HG02943 (cell line): ENCODE measurements around the gene KBTBD12.

Experiments
- ATAC-seq: cut with Tn5 transposase; IDR thresholded peaks from one replicate; pipeline ENCODE4 v1.9.1; 2021; ENCODE audit warnings: mild to moderate bottlenecking, low read depth, moderate library complexity; ENCODE audit not compliant: unreplicated experiment

Gene KBTBD12

DNA sequence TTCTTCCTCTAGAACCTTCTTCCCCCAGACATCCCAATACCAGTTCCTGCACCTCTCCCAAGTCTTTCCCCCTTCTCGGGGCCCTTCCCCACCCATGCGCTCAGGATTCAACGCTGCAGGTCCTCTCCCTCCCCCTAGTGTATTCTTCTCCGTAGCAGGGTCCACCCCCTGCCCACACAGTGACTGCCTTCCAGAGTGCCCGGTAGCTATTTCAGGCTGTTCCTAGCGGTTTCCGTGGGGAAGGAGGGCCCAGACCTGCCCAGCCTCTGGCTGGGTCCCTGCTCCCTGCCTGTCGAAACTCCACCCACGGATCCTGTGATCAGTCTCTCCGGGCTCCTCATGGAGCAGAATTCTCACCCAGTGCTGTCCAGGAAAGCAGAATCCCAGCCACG is 92.0 kb downstream of the KBTBD12 start:
- no peak for ATAC-seq

DNA sequence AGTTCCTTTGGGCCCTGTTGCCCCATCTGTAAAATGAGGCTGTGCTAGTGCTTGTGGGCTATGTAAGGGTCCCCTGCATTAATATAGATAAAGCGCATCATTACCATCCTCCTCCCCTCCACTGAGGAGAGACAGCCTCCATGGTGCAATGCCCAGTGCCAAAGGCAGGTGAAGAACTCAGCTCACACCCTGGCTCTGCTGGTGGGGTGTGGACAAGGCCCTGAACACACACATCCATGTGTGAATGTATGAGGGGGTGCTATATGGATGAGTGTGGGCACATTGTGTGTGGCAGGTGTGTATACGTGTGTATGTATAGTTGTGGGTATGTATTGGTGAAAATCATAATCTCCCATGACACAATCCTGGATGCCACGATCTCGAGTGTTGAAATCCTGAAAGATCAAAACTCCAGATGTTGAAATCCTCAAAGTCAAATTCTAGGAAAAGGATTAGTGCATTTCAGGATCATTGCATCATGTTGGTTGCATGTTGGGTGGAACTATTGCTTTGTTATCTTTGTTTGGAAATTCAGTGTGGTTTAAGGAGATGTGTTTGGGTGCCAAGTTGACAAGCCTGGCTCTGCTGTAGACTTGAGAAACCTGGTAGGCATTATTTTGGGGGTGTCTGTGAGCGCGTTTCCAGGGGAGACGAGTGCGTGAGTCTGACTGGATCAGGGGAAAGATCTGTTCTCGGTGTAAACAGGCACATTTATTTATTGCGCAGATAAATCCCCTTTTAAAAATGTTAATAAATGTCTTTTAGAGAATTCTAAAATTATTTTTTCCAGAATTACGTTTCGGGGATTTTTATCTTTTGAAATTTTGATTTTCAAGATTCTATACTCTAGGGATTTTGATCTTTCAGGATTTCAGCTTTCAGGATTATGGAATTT is 95.2 kb downstream of the KBTBD12 start:
- ATAC-seq: no peak

DNA sequence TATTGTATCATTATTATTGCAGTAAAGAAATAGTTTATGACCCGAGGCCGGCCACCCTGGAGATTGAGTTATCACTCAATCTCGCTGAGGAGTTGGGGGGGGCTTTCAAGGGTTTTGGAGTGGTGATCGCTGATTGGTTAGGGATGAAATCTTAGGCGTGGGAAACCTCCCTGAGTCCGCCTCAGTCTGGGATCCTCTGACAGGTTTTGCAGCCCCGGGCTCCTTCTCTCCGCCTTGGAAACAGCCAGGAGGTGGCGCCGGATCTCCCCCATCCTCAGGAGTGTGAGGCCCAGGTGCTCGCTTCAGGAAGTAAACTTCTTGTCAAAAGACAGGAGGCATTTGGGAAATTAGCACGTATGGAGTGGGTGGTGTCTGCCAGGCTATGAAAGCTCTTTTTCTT is 96.1 kb downstream of the KBTBD12 start:
- ATAC-seq: no peak

DNA sequence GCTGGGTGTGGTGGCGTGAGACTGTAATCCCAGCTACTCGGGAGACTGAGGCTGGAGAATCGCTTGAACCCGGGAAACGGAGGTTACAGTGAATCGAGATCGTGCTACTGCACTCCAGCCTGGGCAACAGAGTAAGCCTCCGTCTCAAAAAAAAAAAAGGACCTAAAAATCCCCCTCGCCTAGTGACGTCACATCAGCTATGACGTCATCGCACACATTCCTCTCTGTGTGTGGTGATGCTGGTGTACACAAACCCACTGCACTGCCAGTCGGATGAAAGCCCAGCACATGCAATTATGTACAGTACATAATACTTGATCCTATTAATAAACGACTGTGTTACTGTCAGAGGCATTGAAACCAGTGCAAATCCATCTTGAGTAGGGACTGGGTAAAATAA is 97.0 kb downstream of the KBTBD12 start:
- no peak for ATAC-seq

DNA sequence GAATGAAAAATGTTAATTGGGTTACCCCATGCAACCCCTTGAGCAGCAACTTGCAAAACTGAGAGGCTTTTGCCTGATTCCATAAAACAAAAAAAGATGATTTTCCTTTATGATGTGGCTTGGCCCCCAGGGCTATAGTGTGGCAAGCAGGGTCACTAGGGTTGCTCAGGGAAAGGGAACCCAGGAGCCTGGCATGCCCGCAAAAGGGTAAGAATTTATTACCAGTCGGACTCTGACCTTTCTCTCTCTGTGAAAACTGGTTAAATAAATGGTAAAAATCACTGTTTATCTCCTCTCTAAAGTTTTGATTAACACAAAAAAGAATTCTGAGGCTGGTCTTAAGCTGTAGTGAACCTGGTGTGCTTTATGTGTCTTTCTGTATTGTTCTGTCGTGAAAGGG is 99.5 kb downstream of the KBTBD12 start:
- ATAC-seq: no peak

DNA sequence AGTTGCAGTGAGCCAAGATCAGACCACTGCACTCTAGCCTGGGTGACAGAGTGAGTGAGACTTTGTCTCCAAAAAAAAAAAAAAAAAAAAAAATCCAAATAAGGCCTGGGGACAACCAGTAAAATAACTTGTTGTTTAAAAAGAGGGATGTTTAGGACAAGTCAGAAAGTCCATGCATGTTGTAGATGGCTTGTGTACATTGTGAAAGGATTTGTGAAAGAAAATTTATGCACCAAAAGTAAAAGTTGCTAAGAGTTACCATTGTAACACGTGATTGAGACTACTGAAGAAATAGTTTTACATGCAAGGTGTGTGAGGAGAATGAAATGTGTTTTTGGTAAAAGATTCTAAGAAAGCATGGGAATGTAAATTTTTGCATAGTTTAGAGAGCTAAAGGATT is 101.5 kb downstream of the KBTBD12 start:
- no peak for ATAC-seq

DNA sequence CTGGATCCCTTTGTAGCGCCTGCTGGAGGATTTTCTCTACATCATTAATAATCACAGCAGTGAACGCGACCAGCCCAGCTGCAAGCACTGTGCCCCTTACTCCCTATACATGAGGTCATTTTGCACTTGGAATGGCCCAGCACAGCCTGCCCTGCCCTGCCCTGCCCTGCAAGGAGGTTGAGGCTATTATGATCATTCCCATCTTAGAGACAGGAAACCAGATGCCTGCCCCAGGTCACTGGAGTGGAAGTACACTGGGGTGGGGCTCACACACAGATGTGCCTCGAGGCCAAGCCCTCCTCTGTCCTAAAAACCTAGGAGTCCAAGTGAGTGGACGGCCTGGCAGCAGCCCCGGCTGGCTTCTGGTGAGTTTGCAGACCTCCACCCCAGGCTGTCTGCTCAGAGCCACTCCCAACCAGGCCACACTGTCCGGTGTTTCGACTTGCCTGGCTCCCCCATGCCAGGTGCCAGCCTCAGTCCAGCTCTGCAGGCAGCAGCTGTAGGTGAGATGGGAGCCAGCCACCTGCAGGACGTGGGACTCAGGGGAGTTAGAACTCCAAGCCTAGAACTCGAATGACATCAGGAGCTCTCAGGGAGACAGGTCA is 106.8 kb downstream of the KBTBD12 start:
- ATAC-seq: no peak

DNA sequence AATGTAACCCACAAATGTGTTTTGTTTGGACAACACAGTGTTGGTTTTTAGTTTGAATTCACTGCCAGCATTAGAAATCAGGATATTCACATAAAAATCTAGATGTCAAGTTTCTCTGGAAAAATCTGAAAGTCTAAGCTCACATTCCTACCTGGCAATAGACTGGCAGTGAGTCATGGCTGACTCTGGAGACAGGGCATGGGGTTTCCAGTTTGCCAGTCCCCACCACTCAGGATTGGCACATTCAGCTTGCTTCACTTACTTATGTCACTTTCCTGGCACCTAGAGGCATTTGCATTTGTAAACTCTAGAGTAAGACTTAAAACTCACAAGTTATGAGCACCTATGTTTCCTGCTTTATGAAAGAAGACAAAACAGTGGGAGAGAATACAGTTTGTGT is 118.1 kb downstream of the KBTBD12 start:
- no peak for ATAC-seq

DNA sequence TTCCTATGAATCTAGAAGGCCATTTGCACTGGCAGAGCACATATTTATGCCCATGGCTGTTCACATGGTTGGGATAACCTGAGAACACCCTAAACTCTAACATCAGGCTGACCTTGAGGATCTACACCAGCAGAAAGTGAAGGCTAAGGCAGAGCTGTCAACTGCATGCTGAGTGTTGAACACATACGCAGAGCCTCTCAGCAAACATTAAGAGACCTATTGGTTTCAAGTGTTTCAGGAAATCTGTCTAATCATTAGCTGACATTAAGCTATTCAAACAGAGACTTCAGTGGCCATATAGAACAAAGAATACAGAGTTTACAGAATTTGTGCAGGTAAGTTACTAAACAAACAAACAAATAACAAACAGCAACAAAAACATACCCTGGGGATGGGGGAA is 121.1 kb downstream of the KBTBD12 start:
- ATAC-seq: no peak
